HPDE6-E6E7 (cell line): ENCODE data around the gene RBM6.
A peak's percentile ranks its signal among the peaks of the same experiment; 100 is the strongest.
"Not testable (repeated sequence)": the region's sequence is repeated elsewhere in the genome, so short reads cannot be mapped to it uniquely, and the experiment has no call there.

ENCODE experiments used
- DNase-seq: peaks from one replicate; pipeline ENCODE4 v3.0.0; 2011; ENCODE audit warnings: missing footprints; ENCODE audit errors: extremely low spot score

The RBM6 gene

GRCh38 chr3:49917806-49918590 lies 22.0 kb upstream of the RBM6 start:
- not testable (repeated sequence) for DNase-seq

- no peak for DNase-seq
Observed at GRCh38 chr3:49924683-49925082, 15.3 kb upstream of the RBM6 start.

- no peak for DNase-seq
Observed at GRCh38 chr3:49925485-49925884, 14.5 kb upstream of the RBM6 start.

GRCh38 chr3:49926117-49926728 lies 13.7 kb upstream of the RBM6 start:
- no peak for DNase-seq

GRCh38 chr3:49927798-49928197 lies 12.2 kb upstream of the RBM6 start:
- no peak for DNase-seq

GRCh38 chr3:49928481-49929017 lies 11.4 kb upstream of the RBM6 start:
- no peak for DNase-seq

GRCh38 chr3:49929291-49930167 lies 10.4 kb upstream of the RBM6 start, which contains the start of gene MON1A:
TSS of gene MON1A (minus strand) at chr3:49929811. CDS start at chr3:49913346, 16,465 bp downstream.
- peak; percentile 31 for DNase-seq

- no peak for DNase-seq
Observed at GRCh38 chr3:49930168-49930690, 9.7 kb upstream of the RBM6 start.

GRCh38 chr3:49930922-49931321 lies 9.0 kb upstream of the RBM6 start:
- DNase-seq: no peak

GRCh38 chr3:49932281-49932680 lies 7.7 kb upstream of the RBM6 start:
- DNase-seq: not testable (repeated sequence)

- DNase-seq: no peak
Observed at GRCh38 chr3:49937090-49937489, 2.9 kb upstream of the RBM6 start.

GRCh38 chr3:49940667-49941249 lies 808 bp downstream of the RBM6 start:
- no peak for DNase-seq

GRCh38 chr3:49942651-49943050 lies 2.7 kb downstream of the RBM6 start:
- no peak for DNase-seq

GRCh38 chr3:49952924-49953323 lies 13.0 kb downstream of the RBM6 start:
- DNase-seq: no peak

GRCh38 chr3:49955636-49956035 lies 15.7 kb downstream of the RBM6 start:
- no peak for DNase-seq

GRCh38 chr3:49966233-49966942 lies 26.4 kb downstream of the RBM6 start:
- DNase-seq: no peak

- no peak for DNase-seq
Observed at GRCh38 chr3:49967291-49967690, 27.3 kb downstream of the RBM6 start.

GRCh38 chr3:49968346-49968745 lies 28.4 kb downstream of the RBM6 start:
- DNase-seq: no peak

GRCh38 chr3:49972656-49973055 lies 32.7 kb downstream of the RBM6 start:
- DNase-seq: no peak

- DNase-seq: no peak
Observed at GRCh38 chr3:49976942-49977341, 37.0 kb downstream of the RBM6 start.

GRCh38 chr3:49984394-49984793 lies 44.4 kb downstream of the RBM6 start:
- DNase-seq: no peak
